ENCODE results near the gene HDAC4.

GRCh38 chr2:239376351-239376750, 24.5 kb downstream of the HDAC4 start:
- TF ChIP-seq CTCF (IDR thresholded peaks at IDR 0.05) (no peak), ZFX (IDR thresholded peaks at IDR 0.05; ENCODE audit: borderline replicate concordance) (no peak)

All from 22Rv1 (cell line).